SK-N-SH (cell line): ENCODE measurements around the gene GCLC. TPM values are rescaled to one million over a fixed set of nuclear protein-coding genes. Genes with fewer than 3 reads are reported as not detected.

Experiments used
- polyA plus RNA-seq, 3 experiments: library from polyadenylated mRNA; depleted of rRNA; stranded (reverse); fragments of >200 nt; gene quantifications; 2 replicates each; pipeline ENCODE4 v1.2.3, GENCODE V29; 2012

GCLC gene
- polyA plus RNA-seq, 1 of the 3 experiments (the other 2 are of a cell fraction): 7.5 TPM

Other genes with a start within 250 kb of the GCLC start
- 31.9 and 46.4 TPM in 2 replicates for gene ELOVL5, start 196.2 kb downstream of the GCLC start, polyA plus RNA-seq (2012; rRNA removed)
- gene KLHL31, start 120.7 kb upstream of the GCLC start, polyA plus RNA-seq (2012; rRNA removed): not detected in 2 replicates
- 0.76 and 0.84 TPM in 2 replicates for gene LRRC1, start 249.9 kb upstream of the GCLC start, polyA plus RNA-seq (2012; rRNA removed)